ENCODE measurements around the gene ZXDC.
A peak's percentile ranks its signal among the peaks of the same experiment; 100 is the strongest.

Gene ZXDC

DNA sequence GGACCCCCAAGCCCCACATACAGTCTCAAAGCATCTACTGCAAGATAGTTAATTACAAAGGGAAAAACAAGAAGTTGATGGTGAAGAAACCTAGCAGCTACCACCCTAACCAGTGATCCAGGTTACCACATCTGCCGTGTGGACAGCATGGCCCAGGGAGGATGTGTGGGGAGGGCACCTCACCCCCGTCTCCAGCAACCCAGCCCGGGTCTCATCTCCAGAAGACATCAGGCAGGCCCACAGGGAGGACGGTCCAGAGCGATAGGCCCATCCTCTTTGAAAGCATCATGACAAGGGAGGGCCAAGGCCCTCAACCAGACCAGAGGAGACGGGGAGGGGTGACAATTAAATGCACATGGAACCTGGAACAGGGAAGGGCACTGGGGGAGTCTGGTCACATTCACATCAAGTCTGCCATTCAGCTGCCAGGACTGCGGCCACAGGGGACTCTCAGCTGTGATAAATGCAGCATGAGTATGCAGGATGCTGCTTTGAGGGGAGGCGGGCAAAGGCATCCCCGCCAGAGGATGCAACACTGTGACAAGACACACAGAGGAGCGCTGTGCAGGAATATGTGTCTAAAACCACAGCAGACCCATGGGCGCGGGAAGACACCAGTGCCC is 18.8 kb downstream of the ZXDC start:
- Mint-ChIP-seq H3K4me3 (no peak overlapping the region), H3K4me1 (ENCODE audit: low read depth in 2 of 2) (peaks cover 14 to 24% of the 10 kb centered on the region in 2 donors), H3K27me3 (no peaks in the 10 kb centered on the region), H3K36me3 (ENCODE audit: insufficient read depth) (peaks cover 87% of the 10 kb centered on the region), H3K27ac (peak overlapping the region in 1 of 2 donors; percentile 5), H3K9me3 (no peaks in the 10 kb centered on the region)
- DNase-seq (no peak), ATAC-seq (replicated peaks) (no peak)

DNA sequence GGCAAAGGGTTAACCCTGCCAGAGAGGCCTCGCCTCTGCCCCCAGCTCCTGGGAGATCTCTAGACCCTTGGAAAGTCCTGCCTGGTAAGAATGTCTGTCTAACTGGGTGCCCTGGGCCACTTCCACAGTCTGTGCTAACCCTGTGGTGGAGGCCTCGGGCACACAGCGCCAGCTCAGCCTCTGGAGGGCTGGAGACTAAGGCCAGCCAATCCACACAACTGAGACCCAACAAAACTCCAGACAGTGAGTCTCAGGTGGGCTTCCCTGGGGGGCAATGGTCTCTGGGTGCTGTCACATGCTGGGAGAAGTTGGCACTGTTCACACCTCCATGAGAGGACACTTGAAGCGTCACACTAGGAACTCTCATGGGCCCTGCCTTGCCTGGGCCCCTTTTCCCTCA is 19.5 kb downstream of the ZXDC start:
- DNase-seq = no peak
- ATAC-seq (replicated peaks) = no peak
- Mint-ChIP-seq H3K27me3 (no peaks in the 10 kb centered on the region), H3K4me3 (no peak overlapping the region), H3K9me3 (no peaks in the 10 kb centered on the region), H3K27ac (no peak overlapping the region), H3K36me3 (ENCODE audit: insufficient read depth) (peaks cover 86% of the 10 kb centered on the region), H3K4me1 (ENCODE audit: low read depth in 2 of 2) (peaks cover 14 to 24% of the 10 kb centered on the region in 2 donors)

DNA sequence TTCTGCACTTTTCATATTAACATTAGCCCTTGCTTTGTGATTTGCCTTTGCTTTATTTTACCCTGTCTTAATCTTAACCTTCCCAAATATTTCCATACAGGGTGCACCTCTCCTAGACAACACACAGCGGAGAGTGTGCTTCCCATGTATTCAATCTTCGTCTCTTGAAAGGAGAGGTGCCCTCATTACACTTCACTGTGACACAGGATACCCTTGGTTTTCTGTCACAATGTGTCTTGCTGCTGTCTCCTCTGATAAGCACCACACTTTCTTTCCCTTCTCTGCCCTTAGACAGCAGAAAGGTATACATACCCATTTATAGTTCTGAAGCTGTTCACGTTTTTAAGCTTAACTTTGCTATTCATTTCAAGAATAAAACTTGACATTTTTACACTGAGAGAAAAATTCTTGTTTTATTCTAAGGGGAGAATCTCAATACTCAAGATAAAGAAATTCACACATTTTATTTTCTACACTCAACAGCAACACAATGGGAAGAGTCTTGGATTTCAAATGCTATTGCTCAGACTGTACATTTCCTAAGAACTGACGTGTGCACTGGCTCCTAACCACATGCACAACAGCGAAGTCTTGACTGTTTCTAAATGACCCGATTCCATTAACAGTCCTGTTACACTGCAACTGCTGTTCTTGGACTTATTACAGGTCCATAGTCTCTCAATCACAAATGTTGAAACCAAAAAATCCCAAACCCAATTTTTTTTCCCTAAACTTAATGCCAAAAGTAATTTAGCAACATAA is 21.1 kb downstream of the ZXDC start:
- ATAC-seq (replicated peaks) = no peak
- Mint-ChIP-seq H3K4me3 (no peak overlapping the region), H3K36me3 (ENCODE audit: insufficient read depth) (peaks cover 84% of the 10 kb centered on the region), H3K27me3 (no peaks in the 10 kb centered on the region), H3K27ac (peak overlapping the region in 1 of 2 donors; percentile 49), H3K4me1 (ENCODE audit: low read depth in 2 of 2) (peaks cover 18 to 28% of the 10 kb centered on the region in 2 donors), H3K9me3 (no peaks in the 10 kb centered on the region)
- DNase-seq = no peak

DNA sequence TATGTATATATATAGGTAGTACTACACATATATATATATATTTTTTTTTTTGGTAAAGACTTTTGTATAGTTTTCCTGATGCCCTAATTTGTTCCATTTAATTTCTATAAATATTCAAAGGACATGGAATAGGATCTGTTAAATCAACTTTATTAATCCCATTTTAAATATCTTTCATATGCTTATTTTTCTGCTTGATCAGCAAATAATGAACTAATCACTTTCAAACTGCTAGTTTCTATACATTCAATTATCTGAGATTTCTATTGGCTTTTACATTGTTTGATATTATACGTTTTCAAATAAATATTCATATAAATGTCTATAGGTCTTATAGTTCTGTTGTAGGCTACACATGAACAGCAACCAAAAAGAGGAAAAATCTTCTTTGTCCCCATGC is 21.7 kb downstream of the ZXDC start:
- ATAC-seq (replicated peaks) = no peak
- H3K4me1 Mint-ChIP-seq (ENCODE audit: low read depth in 2 of 2) = peaks cover 18 to 28% of the 10 kb centered on the region in 2 donors
- H3K4me3 Mint-ChIP-seq = no peak overlapping the region
- no peak for DNase-seq
- H3K36me3 Mint-ChIP-seq (ENCODE audit: insufficient read depth) = peaks cover 84% of the 10 kb centered on the region
- H3K27ac Mint-ChIP-seq = no peak overlapping the region
- no peaks in the 10 kb centered on the region for H3K9me3 Mint-ChIP-seq
- no peaks in the 10 kb centered on the region for H3K27me3 Mint-ChIP-seq

DNA sequence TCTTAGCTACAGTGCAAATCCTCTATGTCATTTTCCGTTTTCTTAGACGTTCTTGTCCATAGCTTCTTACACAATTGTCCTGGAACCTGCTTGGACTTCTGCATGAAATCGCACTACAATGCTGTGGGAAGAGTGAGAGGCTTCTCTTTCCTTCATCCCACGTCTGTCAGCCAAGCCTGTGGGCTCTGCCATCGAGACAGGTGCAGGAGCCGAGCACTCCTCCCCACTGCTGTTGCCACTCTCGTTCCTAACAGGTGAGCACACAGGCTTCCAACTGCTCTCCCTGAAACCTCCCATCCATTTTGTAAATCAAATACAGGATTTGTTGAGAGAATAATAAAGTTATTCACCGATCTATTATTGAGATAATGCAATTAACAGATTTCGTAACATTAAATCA is 23.5 kb downstream of the ZXDC start:
- no peak for DNase-seq
- Mint-ChIP-seq H3K27me3 (no peaks in the 10 kb centered on the region), H3K27ac (peak overlapping the region in 1 of 2 donors; percentile 74), H3K9me3 (no peaks in the 10 kb centered on the region), H3K4me3 (no peak overlapping the region), H3K36me3 (ENCODE audit: insufficient read depth) (peaks cover 69% of the 10 kb centered on the region), H3K4me1 (ENCODE audit: low read depth in 2 of 2) (peaks cover 15 to 26% of the 10 kb centered on the region in 2 donors)
- ATAC-seq (replicated peaks) = no peak

DNA sequence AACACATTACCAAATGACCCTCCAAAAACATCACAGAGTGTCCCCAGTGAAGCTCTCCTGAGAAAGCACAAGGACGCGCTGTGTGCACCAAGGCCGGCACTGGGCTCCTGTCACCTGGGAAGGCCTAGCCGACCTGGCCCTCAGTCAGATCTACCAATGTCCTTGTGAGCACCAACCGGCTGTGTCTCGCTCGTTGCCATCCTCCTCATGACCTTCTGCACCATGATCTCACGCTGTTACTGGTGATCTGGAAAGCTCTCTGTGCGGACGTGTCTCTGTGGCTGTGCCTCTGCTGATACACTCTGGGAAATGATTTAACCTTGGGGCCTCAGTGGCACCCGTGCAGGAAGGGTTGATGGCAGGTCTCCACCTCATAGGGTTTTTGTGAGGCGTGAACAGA is 24.2 kb downstream of the ZXDC start:
- Mint-ChIP-seq H3K4me3 (no peak overlapping the region), H3K27ac (no peak overlapping the region), H3K9me3 (no peaks in the 10 kb centered on the region), H3K36me3 (ENCODE audit: insufficient read depth) (peaks cover 69% of the 10 kb centered on the region), H3K4me1 (ENCODE audit: low read depth in 2 of 2) (peaks cover 11 to 19% of the 10 kb centered on the region in 2 donors), H3K27me3 (no peaks in the 10 kb centered on the region)
- DNase-seq (no peak), ATAC-seq (replicated peaks) (no peak)

DNA sequence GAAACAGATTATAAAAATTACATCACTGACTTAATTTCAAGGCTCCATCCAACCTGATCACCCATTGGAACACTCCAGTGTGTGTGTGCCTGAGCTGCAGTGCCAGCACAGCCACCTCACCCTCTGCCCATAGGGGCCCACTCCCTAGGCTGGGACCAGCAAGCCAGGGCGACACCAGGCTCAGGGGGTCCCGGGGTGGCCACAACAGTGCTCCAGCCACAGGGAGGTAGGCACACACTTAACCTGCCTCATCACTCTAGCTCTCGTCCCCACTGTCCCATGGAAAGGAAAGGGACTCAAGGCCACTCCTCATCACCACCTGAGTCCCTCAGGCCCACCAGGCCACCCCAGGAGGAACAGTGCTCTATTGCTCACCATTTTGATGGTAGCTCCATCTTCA is 24.9 kb downstream of the ZXDC start:
- H3K27me3 Mint-ChIP-seq = no peaks in the 10 kb centered on the region
- H3K9me3 Mint-ChIP-seq = no peaks in the 10 kb centered on the region
- no peak overlapping the region for H3K4me3 Mint-ChIP-seq
- DNase-seq (no peak), ATAC-seq (replicated peaks) (no peak)
- H3K36me3 Mint-ChIP-seq (ENCODE audit: insufficient read depth) = peaks cover 61% of the 10 kb centered on the region
- H3K27ac Mint-ChIP-seq = peak overlapping the region in 1 of 2 donors; percentile 83
- H3K4me1 Mint-ChIP-seq (ENCODE audit: low read depth in 2 of 2) = peaks cover 11 to 18% of the 10 kb centered on the region in 2 donors

DNA sequence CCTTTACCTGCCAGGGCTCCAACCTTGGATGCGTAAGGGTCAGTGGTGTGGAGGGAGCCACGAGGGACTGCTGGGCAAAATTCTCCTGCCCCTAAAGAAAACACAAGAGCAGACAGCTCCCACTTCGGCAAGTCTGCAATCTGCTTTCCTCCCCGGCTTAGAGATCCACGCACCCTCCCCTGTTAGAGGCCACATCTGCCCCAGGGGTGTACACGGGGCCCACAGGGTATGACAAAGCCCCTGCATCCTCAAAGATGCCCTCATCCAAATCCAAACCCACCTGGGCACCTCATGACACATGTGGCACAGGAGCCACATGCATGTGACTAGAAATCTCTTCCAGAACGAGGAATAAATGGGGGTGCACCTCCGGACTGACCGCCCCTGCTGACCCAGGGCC is 25.5 kb downstream of the ZXDC start:
- H3K9me3 Mint-ChIP-seq = no peaks in the 10 kb centered on the region
- ATAC-seq (replicated peaks) (no peak), DNase-seq (no peak)
- H3K36me3 Mint-ChIP-seq (ENCODE audit: insufficient read depth) = peaks cover 56% of the 10 kb centered on the region
- no peaks in the 10 kb centered on the region for H3K27me3 Mint-ChIP-seq
- no peak overlapping the region for H3K27ac Mint-ChIP-seq
- peaks cover 9 to 15% of the 10 kb centered on the region in 2 donors for H3K4me1 Mint-ChIP-seq (ENCODE audit: low read depth in 2 of 2)
- no peak overlapping the region for H3K4me3 Mint-ChIP-seq

DNA sequence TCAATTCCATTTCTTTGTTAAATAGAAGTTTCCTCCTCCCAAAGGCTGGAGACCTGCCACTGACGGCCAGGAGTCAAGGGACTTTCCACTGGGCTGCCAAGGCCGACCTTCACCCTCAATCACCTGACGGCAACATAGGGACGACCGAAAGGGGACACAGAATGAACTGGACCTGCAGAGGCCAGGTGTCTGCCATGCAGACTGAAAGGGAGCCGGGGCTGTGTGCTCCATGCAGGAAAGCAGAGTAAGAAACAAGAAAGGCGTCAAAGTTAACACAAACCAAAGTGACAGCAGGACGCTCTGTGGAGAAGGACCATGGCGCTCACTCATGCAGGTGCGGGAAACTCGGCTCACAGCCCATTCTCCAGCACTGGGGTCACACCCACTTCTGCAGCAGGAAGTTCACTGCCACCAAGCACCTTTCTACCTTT is 26.1 kb downstream of the ZXDC start:
- H3K27ac Mint-ChIP-seq = no peak overlapping the region
- peaks cover 50% of the 10 kb centered on the region for H3K36me3 Mint-ChIP-seq (ENCODE audit: insufficient read depth)
- ATAC-seq (replicated peaks) = no peak
- H3K4me1 Mint-ChIP-seq (ENCODE audit: low read depth in 2 of 2) = peaks cover 8 to 13% of the 10 kb centered on the region in 2 donors
- H3K27me3 Mint-ChIP-seq = no peaks in the 10 kb centered on the region
- no peaks in the 10 kb centered on the region for H3K9me3 Mint-ChIP-seq
- H3K4me3 Mint-ChIP-seq = no peak overlapping the region
- no peak for DNase-seq

DNA sequence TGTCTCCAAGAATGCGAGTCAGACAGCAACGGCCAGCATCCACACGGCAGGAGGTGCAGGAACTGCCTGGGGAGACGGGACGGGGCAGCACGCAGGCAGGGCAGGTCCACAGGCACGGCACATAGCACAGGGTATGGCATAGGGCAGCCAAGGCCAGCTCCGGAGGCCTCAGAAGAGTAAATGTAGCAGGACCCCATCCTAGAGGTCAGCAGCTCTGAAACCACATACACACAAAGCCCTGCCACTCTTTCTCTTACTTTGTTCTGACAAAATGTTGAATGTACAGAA is 26.9 kb downstream of the ZXDC start:
- Mint-ChIP-seq H3K27ac (no peak overlapping the region), H3K4me1 (ENCODE audit: low read depth in 2 of 2) (peaks cover 6 to 8% of the 10 kb centered on the region in 2 donors), H3K27me3 (no peaks in the 10 kb centered on the region), H3K9me3 (no peaks in the 10 kb centered on the region), H3K36me3 (ENCODE audit: insufficient read depth) (peaks cover 50% of the 10 kb centered on the region), H3K4me3 (no peak overlapping the region)
- DNase-seq (no peak), ATAC-seq (replicated peaks) (no peak)

DNA sequence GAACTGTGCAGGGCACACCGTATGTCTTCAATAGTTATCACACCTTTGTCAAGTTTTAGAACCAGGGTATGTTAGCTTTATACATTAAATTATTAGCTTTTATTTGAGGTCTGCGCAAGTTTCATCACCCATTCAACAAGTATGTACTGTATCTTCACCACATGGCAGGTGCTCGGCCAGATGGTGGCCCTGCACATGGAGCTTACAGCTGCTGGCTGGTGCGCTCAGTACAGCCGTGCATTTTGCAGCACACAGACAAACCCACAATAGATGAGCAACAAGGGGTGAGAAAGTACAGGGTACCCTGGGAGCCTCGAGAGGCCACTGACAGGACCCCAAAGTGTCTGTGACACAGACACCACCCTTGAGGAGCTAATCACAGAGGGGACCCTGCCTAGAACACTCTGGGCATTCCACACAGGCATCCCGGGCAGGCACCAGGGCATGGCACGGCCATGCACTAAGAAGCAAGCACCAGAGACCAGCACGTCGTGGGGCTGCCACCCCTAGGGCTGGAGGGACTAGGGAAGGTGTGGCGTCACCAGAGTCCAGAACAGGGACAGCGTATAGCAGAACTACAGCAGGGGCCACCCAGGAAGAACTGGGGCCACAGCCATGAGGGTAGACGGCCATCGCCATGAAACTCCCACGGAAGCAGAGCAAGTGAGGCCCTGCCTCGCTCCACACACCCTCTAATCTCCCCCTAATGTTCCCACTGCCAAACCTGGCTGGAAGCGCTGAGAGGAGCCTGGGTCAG is 27.4 kb downstream of the ZXDC start:
- no peak for ATAC-seq (replicated peaks)

DNA sequence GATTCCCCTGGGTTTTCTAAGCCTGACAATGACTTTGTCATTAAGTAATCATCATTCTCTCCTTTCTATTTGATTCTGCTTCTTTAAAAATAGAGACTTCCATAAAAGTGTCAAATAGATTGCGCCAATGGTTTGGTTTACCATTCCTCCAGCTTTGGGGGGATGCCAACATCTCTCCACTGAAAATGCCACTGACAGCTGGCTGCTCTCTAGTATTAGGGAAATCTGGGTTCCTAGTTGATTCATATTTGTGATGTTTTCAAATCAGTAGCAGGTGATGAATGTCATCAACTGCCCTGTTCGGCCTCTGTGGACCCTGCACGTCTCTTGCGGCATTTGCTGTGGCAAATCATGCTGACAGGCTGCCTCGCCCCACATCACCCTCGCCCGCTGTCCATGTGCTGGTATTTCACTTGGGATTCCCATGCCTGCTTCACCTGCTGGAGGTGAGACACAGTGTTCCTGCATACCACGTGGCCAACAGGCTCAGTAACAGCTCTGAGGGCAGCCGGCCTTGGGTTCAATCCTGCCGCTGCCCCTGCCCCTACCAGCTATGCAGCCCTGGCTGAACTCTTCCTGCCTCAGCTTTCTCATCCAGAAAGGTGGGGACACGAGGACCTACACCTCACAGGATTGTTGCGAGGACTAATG is 28.1 kb downstream of the ZXDC start:
- Mint-ChIP-seq H3K9me3 (no peaks in the 10 kb centered on the region), H3K4me3 (no peak overlapping the region), H3K4me1 (ENCODE audit: low read depth in 2 of 2) (peaks cover 7 to 8% of the 10 kb centered on the region in 2 donors), H3K27me3 (no peaks in the 10 kb centered on the region), H3K36me3 (ENCODE audit: insufficient read depth) (peaks cover 43% of the 10 kb centered on the region), H3K27ac (peak overlapping the region; percentile 15 to 51)
- DNase-seq (no peak), ATAC-seq (replicated peaks) (no peak)

More for the DNA sequence above, 27.4 kb downstream of the ZXDC start:
- H3K4me3 Mint-ChIP-seq = no peak overlapping the region
- H3K36me3 Mint-ChIP-seq (ENCODE audit: insufficient read depth) = peaks cover 47% of the 10 kb centered on the region
- no peak for DNase-seq
- peaks cover 6 to 8% of the 10 kb centered on the region in 2 donors for H3K4me1 Mint-ChIP-seq (ENCODE audit: low read depth in 2 of 2)
- no peaks in the 10 kb centered on the region for H3K9me3 Mint-ChIP-seq
- peak overlapping the region in 1 of 2 donors; percentile 15 for H3K27ac Mint-ChIP-seq
- no peaks in the 10 kb centered on the region for H3K27me3 Mint-ChIP-seq

DNA sequence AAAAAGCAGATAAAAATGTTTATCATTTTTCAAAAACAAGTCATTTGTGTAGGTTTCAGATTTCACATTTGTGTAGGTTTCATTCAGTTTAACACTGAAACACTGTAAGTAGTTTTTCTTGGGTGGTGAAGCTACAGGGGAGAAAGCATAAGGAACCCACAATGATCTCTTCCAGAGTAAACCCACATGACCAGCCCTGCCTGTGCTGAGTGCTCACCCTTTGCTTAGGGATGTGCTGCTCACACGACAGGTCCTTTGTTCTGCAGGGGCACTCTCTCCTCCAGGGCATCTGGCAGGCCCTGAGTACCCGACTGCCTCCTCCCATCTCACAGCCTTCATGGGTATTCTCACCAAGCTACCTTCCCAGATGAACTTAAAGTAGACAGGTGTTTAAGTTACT is 28.9 kb downstream of the ZXDC start:
- ATAC-seq (replicated peaks) (no peak), DNase-seq (no peak)
- no peak overlapping the region for H3K4me3 Mint-ChIP-seq
- peaks cover 40% of the 10 kb centered on the region for H3K36me3 Mint-ChIP-seq (ENCODE audit: insufficient read depth)
- peak overlapping the region in 1 of 2 donors; percentile 35 for H3K27ac Mint-ChIP-seq
- H3K4me1 Mint-ChIP-seq (ENCODE audit: low read depth in 2 of 2) = peaks cover 7 to 8% of the 10 kb centered on the region in 2 donors
- H3K9me3 Mint-ChIP-seq = no peaks in the 10 kb centered on the region
- H3K27me3 Mint-ChIP-seq = no peaks in the 10 kb centered on the region

Data from effector memory CD8-positive, alpha-beta T cell (primary cell).